AG10803 (cell line): Measurements from ENCODE around the gene TLL1.

ENCODE experiments used
- DNase-seq: peaks from one replicate; pipeline ENCODE4 v3.0.0; 2010; ENCODE audit warnings: low read depth
- H3K4me3 ChIP-seq: 2 replicates; pipeline ENCODE4 v1.5.1; 2011; ENCODE audit warnings: mild to moderate bottlenecking, low read length, control low read depth
- CTCF ChIP-seq: conservative IDR thresholded peaks from 2 replicates; pipeline ENCODE4 v1.5.1; 2011; ENCODE audit warnings: mild to moderate bottlenecking, low read length, control low read depth, inconsistent platforms

Gene TLL1

GRCh38 chr4:165872461-165873297 lies at the start of gene TLL1:
TSS of gene TLL1 (plus strand) at chr4:165873237. CDS start at chr4:165873905, 668 bp downstream.
- DNase-seq, result no peak
- no peak for TF ChIP-seq CTCF
- peak within 1 kb of the TSS; percentile 44 for H3K4me3 ChIP-seq

GRCh38 chr4:165826166-165826565 lies 46.9 kb upstream of the TLL1 start:
- TF ChIP-seq CTCF, result no peak
- DNase-seq, result no peak
- H3K4me3 ChIP-seq, result no peak overlapping the region

GRCh38 chr4:165827018-165827417 lies 46.0 kb upstream of the TLL1 start:
- DNase-seq, result no peak

GRCh38 chr4:165828928-165829327 lies 44.1 kb upstream of the TLL1 start:
- H3K4me3 ChIP-seq, result no peak overlapping the region
- no peak for DNase-seq
- TF ChIP-seq CTCF, result no peak

More at GRCh38 chr4:165827018-165827417, 46.0 kb upstream of the TLL1 start:
- TF ChIP-seq CTCF, result no peak
- H3K4me3 ChIP-seq, result no peak overlapping the region

GRCh38 chr4:165834116-165834515 lies 38.9 kb upstream of the TLL1 start:
- no peak for TF ChIP-seq CTCF
- DNase-seq, result no peak

GRCh38 chr4:165838575-165838974 lies 34.5 kb upstream of the TLL1 start:
- no peak for TF ChIP-seq CTCF
- DNase-seq, result no peak

More at GRCh38 chr4:165834116-165834515, 38.9 kb upstream of the TLL1 start:
- H3K4me3 ChIP-seq, result no peak overlapping the region

More at GRCh38 chr4:165838575-165838974, 34.5 kb upstream of the TLL1 start:
- H3K4me3 ChIP-seq, result no peak overlapping the region
